ENCODE data around the gene PHAX.
"Not testable (repeated sequence)": the region's sequence is repeated elsewhere in the genome, so short reads cannot be mapped to it uniquely, and the experiment has no call there.

GRCh38 chr5:126617603-126618002 lies 16.9 kb downstream of the PHAX start:
- TF ChIP-seq, protein P1, sequence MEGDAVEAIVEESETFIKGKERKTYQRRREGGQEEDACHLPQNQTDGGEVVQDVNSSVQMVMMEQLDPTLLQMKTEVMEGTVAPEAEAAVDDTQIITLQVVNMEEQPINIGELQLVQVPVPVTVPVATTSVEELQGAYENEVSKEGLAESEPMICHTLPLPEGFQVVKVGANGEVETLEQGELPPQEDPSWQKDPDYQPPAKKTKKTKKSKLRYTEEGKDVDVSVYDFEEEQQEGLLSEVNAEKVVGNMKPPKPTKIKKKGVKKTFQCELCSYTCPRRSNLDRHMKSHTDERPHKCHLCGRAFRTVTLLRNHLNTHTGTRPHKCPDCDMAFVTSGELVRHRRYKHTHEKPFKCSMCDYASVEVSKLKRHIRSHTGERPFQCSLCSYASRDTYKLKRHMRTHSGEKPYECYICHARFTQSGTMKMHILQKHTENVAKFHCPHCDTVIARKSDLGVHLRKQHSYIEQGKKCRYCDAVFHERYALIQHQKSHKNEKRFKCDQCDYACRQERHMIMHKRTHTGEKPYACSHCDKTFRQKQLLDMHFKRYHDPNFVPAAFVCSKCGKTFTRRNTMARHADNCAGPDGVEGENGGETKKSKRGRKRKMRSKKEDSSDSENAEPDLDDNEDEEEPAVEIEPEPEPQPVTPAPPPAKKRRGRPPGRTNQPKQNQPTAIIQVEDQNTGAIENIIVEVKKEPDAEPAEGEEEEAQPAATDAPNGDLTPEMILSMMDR (IDR thresholded peaks at IDR 0.05): not testable (repeated sequence)
- not testable (repeated sequence) for TF ChIP-seq ZFX (IDR thresholded peaks at IDR 0.05; ENCODE audit: borderline replicate concordance)
